ENCODE results near the gene TMEM179. TPM values are rescaled to one million over a fixed set of nuclear protein-coding genes. Genes with fewer than 3 reads are reported as not detected.
A peak's percentile ranks its signal among the peaks of the same experiment; 100 is the strongest.

The TMEM179 gene
- total RNA-seq, 4 donors from 2014 or later = not detected

- DNase-seq (ENCODE audit: low spot score in 2 of 2) = peak in 1 of 2 donors; percentile 76
- H3K4me3 ChIP-seq (ENCODE audit: low read depth, poor library complexity, severe bottlenecking) = no peak overlapping the region
- TF ChIP-seq POLR2A (IDR thresholded peaks at IDR 0.05) (no peak), CTCF (IDR thresholded peaks at IDR 0.05) (no peak)
- 9 to 10% methylated on average over 18 to 19 of the region's 24 CpGs for WGBS, 2 donors
- intact Hi-C loops (cut with DNase I; ENCODE audit: low total_unique reads) = no loop called here
Measured at GRCh38 chr14:104545942-104546501, 58.5 kb downstream of the TMEM179 start.

GRCh38 chr14:104545151-104545941, 59.2 kb downstream of the TMEM179 start:
- peak in 1 of 2 donors; percentile 79 for DNase-seq (ENCODE audit: low spot score in 2 of 2)
- 25 to 28% methylated on average over 31 to 32 of the region's 32 CpGs for WGBS, 2 donors
- TF ChIP-seq CTCF (IDR thresholded peaks at IDR 0.05) = no peak
- no peak for TF ChIP-seq POLR2A (IDR thresholded peaks at IDR 0.05)
- no peak overlapping the region for H3K4me3 ChIP-seq (ENCODE audit: low read depth, poor library complexity, severe bottlenecking)
- intact Hi-C loops (cut with DNase I; ENCODE audit: low total_unique reads) = no loop called here

- intact Hi-C loops (cut with DNase I; ENCODE audit: low total_unique reads) = no loop called here
- WGBS, 2 donors = 39 to 63% methylated on average over 17 of the region's 17 CpGs
- H3K4me3 ChIP-seq (ENCODE audit: low read depth, poor library complexity, severe bottlenecking) = no peak overlapping the region
- no peak for TF ChIP-seq CTCF (IDR thresholded peaks at IDR 0.05)
- TF ChIP-seq POLR2A (IDR thresholded peaks at IDR 0.05) = no peak
- peak in 1 of 2 donors; percentile 73 for DNase-seq (ENCODE audit: low spot score in 2 of 2)
Measured at GRCh38 chr14:104544362-104544961, 60.1 kb downstream of the TMEM179 start.

- intact Hi-C loops (cut with DNase I; ENCODE audit: low total_unique reads) = no loop called here
- H3K4me3 ChIP-seq (ENCODE audit: low read depth, poor library complexity, severe bottlenecking) = no peak overlapping the region
- DNase-seq (ENCODE audit: low spot score in 2 of 2) = peak in 1 of 2 donors; percentile 82
- no peak for TF ChIP-seq CTCF (IDR thresholded peaks at IDR 0.05)
- TF ChIP-seq POLR2A (IDR thresholded peaks at IDR 0.05) = no peak
- WGBS, 2 donors = 86% methylated on average over 16 of the region's 16 CpGs
Measured at GRCh38 chr14:104542871-104543830, 61.4 kb downstream of the TMEM179 start.

GRCh38 chr14:104541905-104542465, 62.6 kb downstream of the TMEM179 start:
- intact Hi-C loops (cut with DNase I; ENCODE audit: low total_unique reads) = no loop called here
- no peak for DNase-seq (ENCODE audit: low spot score in 2 of 2)
- TF ChIP-seq POLR2A (IDR thresholded peaks at IDR 0.05) (no peak), CTCF (IDR thresholded peaks at IDR 0.05) (no peak)
- H3K4me3 ChIP-seq (ENCODE audit: low read depth, poor library complexity, severe bottlenecking) = no peak overlapping the region
- WGBS, 2 donors = 88% methylated on average over 11 of the region's 11 CpGs

All from lower leg skin (tissue), 4 donors.